K562 (cell line): ENCODE results near the gene GGTLC1. TPM values are rescaled to one million over a fixed set of nuclear protein-coding genes. Genes with fewer than 3 reads are reported as not detected.

Experiments
- ATF3 ChIP-seq, 2 experiments: fragments of 450-650 bp in 1 of 2; sonication (generic) in 1 of 2; formaldehyde crosslinking in 1 of 2; IDR thresholded peaks in 1 of 2; conservative IDR thresholded peaks in 1 of 2; 2 replicates each; pipeline versions ENCODE4 v1.6.1 to v1.8.1; 2016 to 2023; ENCODE audit warnings: mild to moderate bottlenecking in 2 of 2, moderate library complexity in 2 of 2, inconsistent platforms in 1 of 2, missing genetic modification reagents in 1 of 2
- RREB1 ChIP-seq: fragments of 250-450 bp; sonication (Bioruptor Pico); IDR thresholded peaks from 2 replicates; pipeline ENCODE4 v1.4.0; 2020
- SAFB2 ChIP-seq: fragments of 200-400 bp; formaldehyde crosslinking; IDR thresholded peaks from 2 replicates; pipeline ENCODE4 v1.6.1; 2018; ENCODE audit warnings: borderline replicate concordance, low read length, low read depth, moderate library complexity; ENCODE audit not compliant: severe bottlenecking
- SMARCB1 ChIP-seq: IDR thresholded peaks from 2 replicates; pipeline ENCODE4 v1.6.1; 2011; ENCODE audit warnings: improper control_type of control experiment, low read depth; ENCODE audit not compliant: insufficient read length
- ZNF76 ChIP-seq: fragments of 250-450 bp; sonication (Bioruptor Pico); IDR thresholded peaks from 2 replicates; pipeline ENCODE4 v1.4.0; 2020; ENCODE audit warnings: mild to moderate bottlenecking, moderate library complexity, borderline replicate concordance
- polyA plus RNA-seq, 8 experiments: library from polyadenylated mRNA; depleted of rRNA in 4 of 8; stranded (reverse) in 5 of 8; unstranded in 3 of 8; fragments of >200 nt; fragmentation: Nextera tagmentation in 2 of 8; fragmentation: Illumina TruSeq in 1 of 8; extraction: Ambion mirVana in 2 of 8; extraction: Trizol in 1 of 8; gene quantifications; 2 replicates each; pipeline versions ENCODE4 v1.2.1 to v1.2.3, GENCODE V29; 2011 to 2014; ENCODE audit warnings: inconsistent platforms in 1 of 8, missing spikeins in 1 of 8
- total RNA-seq, 7 experiments: library from RNA; depleted of rRNA in 6 of 7; stranded (reverse); fragments of >200 nt in 6 of 7; fragmentation: Illumina TruSeq in 2 of 7; extraction: Trizol in 2 of 7; gene quantifications; 2 replicates each; pipeline versions ENCODE4 v1.2.1 to v1.2.3, GENCODE V29; 2011 to 2021; ENCODE audit warnings: low replicate concordance in 1 of 7

The GGTLC1 gene
- total and polyA plus RNA-seq, 9 of the 15 experiments (the other 6 are each of a cell fraction or from before 2014, with no cell fraction given) = not detected

GRCh38 chr20:23988561-23988960 is at the start of gene GGTLC1 (continued):
- TF ChIP-seq ATF3 (IDR thresholded peaks at IDR 0.05) = no peak
- no peak for TF ChIP-seq ATF3 (CRISPR knock-in tag; conservative IDR thresholded peaks at IDR 0.05)
- no peak for TF ChIP-seq RREB1 (CRISPR knock-in tag)
- TF ChIP-seq SAFB2 = no peak
- no peak for TF ChIP-seq ZNF76 (CRISPR knock-in tag)
- no peak for TF ChIP-seq SMARCB1
